ENCODE results near the gene DSN1.

DSN1 gene

GRCh38 chr20:36745927-36746659 is 27.5 kb downstream of the DSN1 start, which contains the start of gene NDRG3:
Gene NDRG3, minus strand, starts transcription at chr20:36746090. Its CDS starts 24,355 bp downstream, at chr20:36721735.
- DNase-seq, result peak; percentile 94

- peak; percentile 22 for DNase-seq
These were observed 28.2 kb downstream of the DSN1 start for GRCh38 chr20:36745234-36745926.

- no peak for DNase-seq
These were observed 28.8 kb downstream of the DSN1 start for GRCh38 chr20:36744764-36745191.

- no peak for DNase-seq
These were observed 29.3 kb downstream of the DSN1 start for GRCh38 chr20:36744243-36744642.

DNA sequence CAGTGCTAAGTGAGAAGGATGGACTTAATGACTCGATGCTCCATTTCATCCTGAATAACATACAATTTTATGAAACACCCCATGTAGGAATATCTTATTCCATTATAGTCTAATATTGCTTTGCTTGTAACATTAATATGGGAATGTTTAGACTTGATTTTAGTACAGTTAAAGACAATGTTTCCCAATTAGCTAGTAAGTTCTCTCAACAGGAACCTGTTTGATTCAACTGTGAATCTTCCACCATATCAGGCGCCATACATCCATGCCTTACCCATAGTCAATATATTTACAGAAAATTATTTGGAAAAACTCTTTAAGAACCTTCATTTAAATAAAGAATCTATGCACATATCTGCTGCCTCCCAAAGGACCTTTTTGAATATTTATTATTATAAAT is 31.0 kb downstream of the DSN1 start:
- no peak for DNase-seq

DNA sequence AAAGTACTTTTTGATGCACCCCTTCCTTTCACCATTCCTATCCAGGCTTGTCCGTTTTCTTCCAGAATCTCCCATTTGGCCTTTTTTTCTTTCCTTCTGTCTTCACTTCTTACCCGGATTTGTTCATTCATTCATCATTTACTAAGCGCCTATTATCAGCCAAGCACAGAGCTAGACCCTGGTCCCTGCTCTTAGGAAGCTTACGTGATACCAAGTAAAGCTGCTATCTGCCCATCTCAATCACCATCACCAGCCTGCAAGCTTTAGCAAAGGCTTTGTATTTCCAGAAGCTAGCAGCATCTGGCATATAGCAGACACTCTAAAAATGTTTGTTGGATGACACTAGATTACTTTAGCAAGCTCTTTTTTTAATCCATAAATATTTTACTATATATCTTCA is 32.5 kb downstream of the DSN1 start:
- DNase-seq, result no peak

DNA sequence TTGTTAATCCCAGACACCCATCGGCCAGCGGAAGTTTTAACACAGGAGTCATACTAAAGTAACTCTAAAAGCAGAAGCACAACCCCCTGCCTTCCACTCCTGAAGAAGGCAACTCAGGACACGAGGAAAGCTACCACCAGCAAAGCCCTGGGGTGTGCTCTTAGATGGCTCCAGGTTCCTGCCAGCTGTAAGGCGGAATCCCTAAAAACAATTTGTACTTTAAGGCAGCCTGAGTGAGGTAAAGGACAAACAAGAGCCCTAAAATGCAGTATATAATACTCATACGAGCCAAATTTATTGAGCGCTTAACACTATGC is 36.4 kb downstream of the DSN1 start:
- DNase-seq, result no peak

DNA sequence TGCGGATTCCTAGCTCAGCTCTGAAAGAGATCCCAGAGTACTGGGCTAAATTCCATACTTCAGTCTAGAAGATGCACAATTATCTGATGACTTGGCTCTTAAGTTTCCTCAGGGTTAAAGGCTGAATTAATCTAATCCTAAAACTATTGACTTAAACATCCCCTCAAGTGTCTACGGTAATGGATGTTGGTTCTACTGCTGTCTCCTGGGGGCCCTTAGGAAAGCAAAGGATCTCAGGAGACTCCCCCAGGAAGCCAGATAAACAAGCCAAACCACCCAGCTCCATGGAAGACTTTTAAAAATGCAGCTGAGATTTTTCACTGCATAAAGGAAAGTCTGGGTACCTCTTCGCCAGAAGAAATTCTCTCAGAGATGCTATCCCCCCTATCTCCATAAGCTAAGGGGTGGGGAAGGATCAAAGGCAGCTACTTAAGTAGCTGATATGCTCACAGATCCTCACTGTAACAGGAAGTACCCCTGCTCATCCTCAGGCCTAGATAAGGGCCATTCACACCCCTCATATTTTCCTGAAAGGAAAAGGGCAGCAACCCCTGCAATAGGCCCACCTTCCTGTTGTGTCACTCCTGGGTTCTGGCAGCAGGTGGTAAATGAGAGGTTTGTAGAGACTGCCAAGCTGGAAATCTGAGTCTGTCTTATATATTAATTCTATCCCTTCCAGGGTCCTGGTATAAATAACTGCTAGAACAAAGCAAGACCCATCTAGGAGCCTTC is 36.9 kb downstream of the DSN1 start:
- no peak for DNase-seq

GRCh38 chr20:36732456-36732855 is 41.1 kb downstream of the DSN1 start:
- no peak for DNase-seq

GRCh38 chr20:36728986-36729385 is 44.6 kb downstream of the DSN1 start:
- DNase-seq, result peak; percentile 71

DNA sequence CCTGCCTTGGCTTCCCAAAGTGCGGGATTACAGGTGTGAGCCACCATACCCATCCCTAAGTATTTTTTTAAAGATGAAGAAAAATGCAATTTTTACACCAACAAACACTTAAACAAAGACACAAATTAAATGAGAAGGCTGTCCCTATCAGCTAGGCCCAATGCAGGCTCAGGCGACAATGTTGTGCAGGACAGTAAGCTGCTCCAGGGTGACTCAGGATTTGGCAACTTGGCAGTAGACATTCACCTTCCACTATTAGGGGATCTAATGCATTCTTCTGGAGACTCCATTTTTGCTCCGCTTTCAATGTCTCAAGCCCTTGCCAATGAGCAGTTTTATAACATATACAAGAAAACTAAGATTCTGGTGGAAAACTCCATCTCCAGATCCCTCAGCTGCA is 47.4 kb downstream of the DSN1 start:
- no peak for DNase-seq

DNA sequence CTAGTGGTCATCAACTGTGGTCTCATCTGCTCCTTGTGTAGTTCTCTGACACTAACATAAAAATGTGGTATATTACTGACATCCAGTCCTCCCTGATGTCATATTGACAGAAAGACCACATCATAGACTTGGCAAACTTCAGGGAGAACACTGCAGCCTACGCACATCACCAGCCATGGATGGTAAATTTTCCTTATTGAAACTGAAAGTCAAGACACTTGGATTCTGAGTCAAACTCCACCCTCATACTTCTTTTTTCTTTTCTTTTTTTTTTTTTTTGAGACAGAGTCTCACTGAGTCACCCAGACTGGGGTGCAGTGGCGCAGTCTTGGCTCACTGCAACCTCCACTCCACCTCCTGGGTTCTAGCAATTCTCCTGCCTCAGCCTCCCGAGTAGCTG is 53.1 kb downstream of the DSN1 start:
- DNase-seq, result peak; percentile 36

GRCh38 chr20:36717657-36718056 is 55.9 kb downstream of the DSN1 start:
- DNase-seq, result peak; percentile 13

DNA sequence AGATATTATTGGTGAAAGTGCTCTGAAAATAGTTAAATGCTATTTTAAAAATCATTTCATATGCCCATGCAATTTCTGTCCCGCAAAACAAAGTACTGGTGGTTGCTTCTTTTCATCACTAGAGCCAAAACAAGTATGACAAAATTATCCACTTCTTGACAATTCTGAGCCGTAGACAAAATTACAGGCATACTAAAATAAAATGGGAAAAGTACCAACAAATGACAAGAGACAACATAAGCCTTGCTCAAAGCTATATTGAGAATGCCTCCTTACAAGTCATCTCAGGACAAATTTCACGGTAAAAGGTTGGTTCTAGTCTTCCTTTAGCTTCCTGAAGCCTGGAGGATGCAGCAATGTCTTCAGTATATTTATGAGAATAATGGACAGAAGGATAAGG is 56.5 kb downstream of the DSN1 start:
- DNase-seq, result no peak

DNA sequence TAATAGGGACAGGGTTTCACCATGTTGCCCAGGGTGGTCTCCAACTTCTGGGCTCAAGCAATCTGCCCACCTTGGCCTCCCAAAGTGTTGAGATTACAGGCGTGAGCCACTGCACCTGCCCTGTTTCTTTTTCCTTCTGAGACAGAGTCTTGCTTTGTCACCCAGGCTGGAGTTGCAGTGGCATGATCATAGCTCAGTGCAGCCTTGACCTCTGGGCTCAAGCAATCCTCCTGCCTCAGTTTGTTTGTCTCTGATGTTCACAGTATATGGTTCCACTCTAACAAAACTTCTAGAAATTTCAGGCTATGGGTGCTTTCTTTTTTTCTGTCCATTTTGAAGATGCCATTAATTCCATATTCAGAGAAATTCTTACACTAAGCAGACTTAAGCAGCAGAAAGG is 60.8 kb downstream of the DSN1 start:
- DNase-seq, result no peak

DNA sequence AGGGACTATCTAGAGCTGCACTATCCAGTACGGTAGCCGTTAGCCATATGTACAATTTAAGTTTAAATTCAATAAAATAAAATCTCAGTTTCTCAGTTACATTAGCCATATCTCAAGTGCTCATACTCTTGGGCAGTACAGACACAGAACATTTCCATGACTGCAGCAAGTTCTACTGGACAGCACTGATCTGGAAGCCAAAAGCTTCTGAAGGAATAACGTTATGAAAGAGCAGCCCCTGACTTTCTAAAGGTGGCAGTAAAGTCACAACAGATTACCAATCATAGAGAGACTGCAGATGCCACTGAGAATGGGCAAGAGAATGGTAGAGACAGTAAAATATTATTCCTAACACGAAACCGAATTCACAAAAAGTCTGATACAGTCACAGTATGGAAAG is 64.4 kb downstream of the DSN1 start:
- DNase-seq, result no peak

GRCh38 chr20:36703530-36703929 is 70.0 kb downstream of the DSN1 start:
- DNase-seq, result no peak
